GM18517 (cell line): Measurements from ENCODE around the gene MT4.

Experiments
- ATAC-seq: cut with Tn5 transposase; IDR thresholded peaks from one replicate; pipeline ENCODE4 v1.9.1; 2021; ENCODE audit warnings: mild to moderate bottlenecking, moderate library complexity; ENCODE audit not compliant: unreplicated experiment

Gene MT4

GRCh38 chr16:56601325-56601724, 36.5 kb downstream of the MT4 start:
- ATAC-seq = no peak

GRCh38 chr16:56603589-56603988, 38.7 kb downstream of the MT4 start:
- no peak for ATAC-seq

GRCh38 chr16:56604966-56605365, 40.1 kb downstream of the MT4 start:
- ATAC-seq = no peak

GRCh38 chr16:56605475-56605874, 40.6 kb downstream of the MT4 start:
- no peak for ATAC-seq

- ATAC-seq = no peak
Measured at GRCh38 chr16:56606071-56606475, 41.2 kb downstream of the MT4 start.

DNA sequence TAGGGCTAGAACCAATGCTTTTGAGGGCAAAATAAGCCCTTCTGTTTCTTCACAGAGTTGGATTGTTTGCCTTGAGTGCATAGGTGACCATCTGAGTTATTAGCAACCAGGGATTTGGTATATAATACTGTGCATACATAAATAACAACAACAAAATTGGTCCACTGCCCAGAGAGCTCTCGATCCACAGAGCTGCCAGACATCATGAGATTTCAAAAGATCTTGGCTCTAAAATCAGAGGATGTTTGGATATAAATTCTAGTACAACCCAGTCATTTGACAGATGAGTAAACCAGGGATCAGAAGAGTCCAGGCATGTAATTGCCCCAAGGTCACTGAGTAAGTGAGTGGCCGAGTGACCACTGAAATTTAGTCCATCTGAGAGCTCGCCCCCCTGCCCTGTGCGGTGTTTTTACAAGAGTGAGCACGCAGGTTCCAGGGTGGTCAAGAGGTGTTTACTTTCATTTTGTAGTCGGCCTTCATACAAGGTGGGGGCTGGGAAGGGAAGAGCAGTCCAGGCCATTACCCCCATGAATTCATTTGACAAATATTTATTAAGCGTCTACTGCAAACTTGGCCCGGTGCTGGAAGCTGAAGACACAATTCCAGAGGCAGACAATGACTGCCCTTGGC, 41.7 kb downstream of the MT4 start:
- no peak for ATAC-seq

DNA sequence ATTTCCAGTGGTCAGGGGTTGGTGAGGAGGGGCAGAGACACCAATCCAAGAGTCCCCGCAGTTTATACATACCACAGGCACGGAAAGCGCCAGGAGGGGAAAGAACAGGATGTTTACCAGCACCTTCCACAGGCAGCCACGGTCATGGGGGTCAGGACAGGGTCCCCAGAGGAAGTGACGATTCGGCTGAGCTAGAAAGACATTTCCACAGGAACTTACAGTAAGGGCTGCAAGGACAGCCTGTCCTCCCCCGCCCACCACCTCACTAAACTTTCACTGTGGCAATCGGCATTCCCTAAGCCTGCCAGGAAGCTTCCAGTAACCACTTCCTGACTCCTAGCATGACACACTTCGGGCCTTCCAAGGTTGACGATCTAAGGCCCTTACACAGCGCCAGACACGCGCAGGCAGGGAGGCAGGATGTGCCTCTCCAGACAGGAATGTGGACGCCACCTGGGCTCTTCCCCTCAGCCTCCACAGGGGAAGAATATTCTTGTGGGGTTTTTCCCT, 42.3 kb downstream of the MT4 start:
- ATAC-seq = no peak

- ATAC-seq = no peak
Measured at GRCh38 chr16:56607675-56608042, 42.8 kb downstream of the MT4 start.

DNA sequence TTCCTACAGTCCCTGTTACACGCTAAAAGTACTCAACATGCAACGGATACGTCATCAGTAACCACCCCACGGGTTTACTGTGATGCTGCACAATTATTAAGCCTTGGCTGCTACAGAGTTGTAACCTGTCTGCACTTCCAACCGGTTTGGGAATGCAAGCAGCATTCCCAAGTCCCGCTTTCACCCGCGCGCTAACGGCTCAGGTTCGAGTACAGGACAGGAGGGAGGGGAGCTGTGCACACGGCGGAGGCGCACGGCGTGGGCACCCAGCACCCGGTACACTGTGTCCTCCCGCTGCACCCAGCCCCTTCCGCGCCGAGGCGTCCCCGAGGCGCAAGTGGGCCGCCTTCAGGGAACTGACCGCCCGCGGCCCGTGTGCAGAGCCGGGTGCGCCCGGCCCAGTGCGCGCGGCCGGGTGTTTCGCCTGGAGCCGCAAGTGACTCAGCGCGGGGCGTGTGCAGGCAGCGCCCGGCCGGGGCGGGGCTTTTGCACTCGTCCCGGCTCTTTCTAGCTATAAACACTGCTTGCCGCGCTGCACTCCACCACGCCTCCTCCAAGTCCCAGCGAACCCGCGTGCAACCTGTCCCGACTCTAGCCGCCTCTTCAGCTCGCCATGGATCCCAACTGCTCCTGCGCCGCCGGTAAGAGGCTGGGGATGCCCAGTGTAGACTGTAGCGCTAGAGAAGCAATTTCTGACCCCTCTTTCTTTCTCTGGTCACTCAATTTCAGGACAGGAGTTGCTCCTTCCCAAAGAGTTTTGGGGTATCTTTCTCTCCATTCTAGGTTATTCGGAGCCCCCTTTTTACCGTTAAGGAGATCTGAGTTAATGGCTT, 43.4 kb downstream of the MT4 start, which contains the start of gene MT2A:
MT2A (plus strand) TSS at position 542 of the 833 bp plus-strand sequence; CDS start at position 614, 72 bp downstream.
- ATAC-seq = peak; percentile 73

DNA sequence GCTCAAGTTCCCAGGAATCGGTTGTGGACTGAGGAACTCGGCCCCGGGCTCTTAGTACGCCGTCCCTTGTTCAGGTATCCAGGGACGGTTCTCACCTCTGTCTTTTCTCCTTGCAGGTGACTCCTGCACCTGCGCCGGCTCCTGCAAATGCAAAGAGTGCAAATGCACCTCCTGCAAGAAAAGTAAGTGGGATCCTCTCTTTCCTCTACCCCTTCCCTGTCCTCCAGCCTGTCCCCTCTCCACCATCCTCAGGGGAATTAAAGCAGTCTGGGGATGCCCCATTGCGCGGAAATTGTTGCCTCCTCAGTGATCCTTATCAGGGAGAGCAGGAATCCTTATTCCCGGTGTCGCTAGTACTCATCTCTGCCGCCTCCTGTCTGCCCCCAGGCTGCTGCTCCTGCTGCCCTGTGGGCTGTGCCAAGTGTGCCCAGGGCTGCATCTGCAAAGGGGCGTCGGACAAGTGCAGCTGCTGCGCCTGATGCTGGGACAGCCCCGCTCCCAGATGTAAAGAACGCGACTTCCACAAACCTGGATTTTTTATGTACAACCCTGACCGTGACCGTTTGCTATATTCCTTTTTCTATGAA, 44.1 kb downstream of the MT4 start:
- no peak for ATAC-seq

GRCh38 chr16:56609463-56609921, 44.6 kb downstream of the MT4 start:
- ATAC-seq = peak; percentile 30

DNA sequence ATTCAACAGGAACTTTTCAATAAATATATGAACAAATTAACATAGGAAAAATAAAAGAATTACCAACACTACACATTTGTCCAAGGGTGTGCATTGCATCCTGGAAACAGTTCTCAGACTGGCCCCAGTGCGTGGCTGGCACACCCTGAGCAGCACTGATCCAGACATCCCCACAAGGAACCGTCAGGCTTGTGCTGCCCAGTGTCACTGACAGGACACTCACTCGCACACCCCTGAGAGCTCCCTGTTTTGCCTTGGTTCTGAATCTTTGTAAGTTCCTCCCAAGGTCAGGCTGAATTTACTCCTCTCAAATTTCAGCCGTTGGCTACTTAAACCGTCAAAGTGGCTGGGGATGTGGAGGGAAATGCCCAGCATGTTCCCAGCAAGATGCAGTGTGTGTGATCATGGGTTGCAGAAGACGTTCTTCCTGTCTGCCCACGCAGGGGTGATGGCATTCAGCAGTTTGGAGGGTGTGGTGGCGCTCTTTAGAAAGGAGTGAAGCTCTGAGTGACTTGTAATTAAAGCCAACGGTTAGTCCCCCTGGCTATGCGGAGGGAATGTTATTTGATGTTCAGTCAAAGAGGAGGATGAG, 45.2 kb downstream of the MT4 start:
- ATAC-seq = peak; percentile 34

- no peak for ATAC-seq
Measured at GRCh38 chr16:56610609-56611111, 45.8 kb downstream of the MT4 start.

DNA sequence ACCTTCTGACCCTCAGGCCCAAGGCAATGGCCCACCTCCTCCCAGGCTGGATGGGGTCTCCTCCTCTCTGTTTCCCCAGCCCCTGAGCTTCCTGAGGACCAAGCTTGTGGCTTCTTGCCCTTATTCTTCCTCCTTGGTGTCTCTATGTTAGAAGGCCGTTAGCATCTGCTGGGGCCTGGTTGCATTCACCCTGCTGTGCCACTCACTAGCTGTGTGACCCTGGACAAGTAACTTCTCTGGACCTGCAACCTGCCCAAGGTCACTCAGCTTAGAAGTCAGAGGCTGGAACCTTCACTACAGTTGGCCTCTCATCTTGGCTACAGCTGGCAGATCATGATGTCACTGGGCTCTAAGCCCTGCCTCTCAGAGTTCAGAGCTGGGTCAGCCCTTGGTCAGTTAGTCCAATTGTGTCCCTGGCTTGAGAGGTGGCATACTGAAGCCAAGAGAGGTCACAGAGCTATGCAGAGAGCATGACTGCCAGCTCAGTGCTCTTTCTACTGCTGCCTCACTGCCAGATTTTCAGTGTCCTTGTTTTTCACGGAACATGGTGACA, 46.5 kb downstream of the MT4 start:
- ATAC-seq = no peak

- ATAC-seq = no peak
Measured at GRCh38 chr16:56613706-56614105, 48.8 kb downstream of the MT4 start.

DNA sequence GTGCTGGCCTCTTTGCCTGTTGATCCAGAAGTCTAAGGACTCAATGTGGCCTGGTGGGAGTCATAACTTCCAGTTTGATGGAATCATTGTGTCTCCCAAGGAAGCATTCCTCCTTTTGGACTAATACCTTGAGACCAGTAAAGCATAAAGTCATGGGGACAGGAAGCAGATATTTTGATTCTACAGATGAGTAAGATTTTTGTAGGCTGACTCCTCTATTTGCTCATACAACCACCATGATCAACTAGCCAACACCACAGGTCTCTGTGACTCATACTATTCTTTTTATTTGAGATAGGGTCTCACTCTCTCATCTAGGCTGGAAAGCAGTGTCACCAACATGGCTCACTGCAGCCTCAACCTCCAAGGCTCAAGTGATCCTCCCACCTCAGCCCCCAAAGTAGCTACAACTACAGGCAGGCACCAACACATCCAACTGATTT, 49.7 kb downstream of the MT4 start:
- no peak for ATAC-seq

- no peak for ATAC-seq
Measured at GRCh38 chr16:56615353-56615752, 50.5 kb downstream of the MT4 start.

DNA sequence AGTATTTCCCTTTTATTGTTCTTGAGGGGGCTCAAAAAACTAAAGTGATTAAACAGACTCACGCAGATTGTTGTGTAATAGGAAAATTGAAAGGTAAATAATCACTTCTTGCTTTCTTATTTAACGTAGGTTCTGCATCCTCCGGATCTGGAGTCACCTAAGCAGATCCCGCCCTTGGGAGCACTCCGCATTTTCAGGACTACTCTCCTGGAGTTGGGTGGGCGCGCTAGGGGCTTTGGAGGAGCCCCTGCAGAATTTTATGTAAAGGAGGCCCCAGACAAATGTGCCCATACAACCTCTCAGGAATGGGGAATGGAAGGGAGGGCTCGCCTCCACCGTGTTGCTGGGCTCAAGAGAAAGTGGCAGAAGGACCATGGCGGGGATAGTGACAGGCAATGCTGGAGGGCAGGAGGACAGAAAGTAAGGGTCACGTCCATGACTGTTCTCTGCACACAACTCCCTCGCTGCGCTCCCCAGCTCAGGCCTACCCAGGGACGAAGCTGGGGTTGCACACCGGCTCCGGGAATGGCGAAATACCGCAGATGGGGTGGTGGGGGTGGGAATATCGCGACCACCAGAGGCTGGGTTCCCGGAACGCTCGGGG, 51.8 kb downstream of the MT4 start:
- ATAC-seq = no peak

DNA sequence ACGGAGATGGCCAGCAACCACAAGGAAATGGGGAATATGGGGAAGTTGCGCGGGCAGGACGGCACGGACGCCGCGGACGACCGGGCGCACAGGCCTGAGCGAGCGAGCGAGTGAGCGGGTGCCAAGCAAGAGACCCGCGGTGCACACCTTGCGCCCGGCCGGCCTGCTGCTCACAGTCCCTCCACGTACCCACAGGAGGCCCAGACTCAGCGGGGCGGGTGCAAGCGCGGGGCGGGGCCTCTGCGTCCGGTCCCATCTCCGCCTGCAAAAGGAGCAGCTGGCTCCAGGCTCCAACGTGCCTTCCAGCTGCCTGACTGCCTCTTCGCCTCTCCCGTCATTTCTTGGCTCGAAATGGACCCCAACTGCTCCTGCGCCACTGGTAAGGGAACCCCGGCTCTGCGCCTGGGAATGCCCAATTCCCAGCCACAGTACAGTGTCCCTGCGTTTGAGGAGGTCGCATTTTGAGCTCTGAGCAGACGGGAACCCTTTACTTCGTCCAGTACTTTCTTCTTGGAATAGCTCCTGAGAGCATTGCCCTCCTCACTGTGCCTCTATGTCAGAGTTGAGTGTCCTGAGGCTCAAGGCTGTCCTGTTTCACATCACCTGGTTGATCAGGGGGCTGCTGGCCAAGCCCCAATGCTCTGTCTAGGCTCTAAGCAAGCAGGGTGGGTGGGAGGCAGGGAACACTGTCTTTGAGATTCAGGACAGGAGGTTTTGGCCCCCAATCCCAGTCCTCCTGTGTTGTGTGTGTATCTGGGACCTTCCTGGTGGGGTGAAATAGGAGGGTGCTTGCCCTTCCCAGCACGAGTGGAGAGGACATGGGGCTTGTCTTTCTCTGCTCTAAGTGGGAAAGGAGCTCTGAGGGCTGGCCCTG, 52.6 kb downstream of the MT4 start:
- ATAC-seq = no peak
